ENCODE data around the gene IL22.

Gene IL22

DNA sequence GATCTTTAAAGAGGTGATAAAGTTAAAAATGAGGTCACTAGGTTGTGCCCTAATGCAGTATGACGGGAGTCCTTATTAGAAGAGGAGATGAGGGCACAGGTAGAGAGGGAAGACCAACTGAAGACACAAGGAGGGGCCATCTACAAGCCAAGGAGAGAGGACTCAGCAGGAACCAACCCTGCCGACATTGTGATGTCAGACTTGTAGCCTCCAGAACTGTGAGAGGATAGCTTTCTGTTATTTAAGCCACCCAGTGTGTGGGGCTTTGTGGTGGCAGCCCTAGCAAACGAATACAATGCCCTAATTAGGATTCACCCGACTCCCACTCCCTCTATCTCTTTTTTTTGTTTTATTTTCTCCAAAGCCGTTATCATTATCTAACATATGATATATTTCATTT is 19.9 kb downstream of the IL22 start:
- H4K8ac ChIP-seq (ENCODE audit: low read depth, low read length), result no peak overlapping the region
- H4K91ac ChIP-seq (ENCODE audit: low read depth, low read length), result no peak overlapping the region
- H3K9ac ChIP-seq (ENCODE audit: low read length), result no peak overlapping the region
- no peak overlapping the region for H3K14ac ChIP-seq (ENCODE audit: low read length)
- no peak overlapping the region for H3K4me2 ChIP-seq (ENCODE audit: low read length)
- H3K79me2 ChIP-seq (ENCODE audit: control insufficient read depth, insufficient read depth, low read length, poor library complexity), result no peaks in the 10 kb centered on the region
- no peak overlapping the region for H2AK5ac ChIP-seq (ENCODE audit: low read length)
- DNase-seq, result no peak
- no peak overlapping the region for H2BK12ac ChIP-seq (ENCODE audit: low read length)
- H2BK5ac ChIP-seq (ENCODE audit: low read depth, low read length, poor library complexity), result no peak overlapping the region
- H2AFZ ChIP-seq (ENCODE audit: insufficient read depth, low read length, poor library complexity), result no peak overlapping the region
- no peaks in the 10 kb centered on the region for H3K4me1 ChIP-seq (ENCODE audit: control insufficient read depth in 1 of 2, insufficient read depth in 2 of 2, low read length in 2 of 2)
- H2BK120ac ChIP-seq (ENCODE audit: insufficient read depth, low read length, poor library complexity), result no peak overlapping the region
- H3K18ac ChIP-seq (ENCODE audit: low read length), result no peak overlapping the region
- no CpG with 5 or more reads among the region's 5 CpGs for WGBS (ENCODE audit: extremely low coverage, insufficient coverage, insufficient read length)
- no peaks in the 10 kb centered on the region for H3K79me1 ChIP-seq (ENCODE audit: low read length)
- H3K9me3 ChIP-seq (ENCODE audit: insufficient read depth, low read depth, low read length), result no peaks in the 10 kb centered on the region
- no peak overlapping the region for H3K23ac ChIP-seq (ENCODE audit: low read length)
- H3K4me3 ChIP-seq (ENCODE audit: low read depth, low read length), result no peak overlapping the region
- no peak overlapping the region for H3K4ac ChIP-seq (ENCODE audit: low read depth, low read length)
- H3K36me3 ChIP-seq (ENCODE audit: control insufficient read depth in 1 of 2, insufficient read depth in 2 of 2, low read length in 2 of 2), result no peaks in the 10 kb centered on the region
- H3K27ac ChIP-seq (ENCODE audit: low read depth, low read length), result no peak overlapping the region
- H4K12ac ChIP-seq (ENCODE audit: low read depth, low read length), result no peak overlapping the region
- no peaks in the 10 kb centered on the region for H3K27me3 ChIP-seq (ENCODE audit: insufficient read depth, low read length)

DNA sequence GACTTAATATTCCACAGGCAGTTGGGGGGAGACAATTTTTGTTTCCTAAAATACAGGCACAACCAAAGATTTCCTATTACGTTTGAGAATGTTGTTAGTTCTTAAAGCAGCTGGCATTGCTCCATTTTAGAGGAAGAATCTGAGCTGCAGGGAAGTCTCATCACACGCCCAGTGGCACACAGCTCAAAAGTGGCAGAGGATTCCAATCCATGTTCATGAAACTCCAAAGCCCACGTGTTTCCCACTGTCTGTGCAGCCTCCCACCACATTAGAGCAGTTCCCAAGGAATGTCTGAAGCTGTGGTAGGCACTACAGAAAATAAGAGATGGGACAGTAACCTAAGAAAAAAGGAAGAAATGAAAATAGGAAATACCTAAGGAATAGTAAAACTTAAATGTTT is 21.7 kb downstream of the IL22 start:
- no peak for DNase-seq
- WGBS (ENCODE audit: extremely low coverage, insufficient coverage, insufficient read length), result no CpG with 5 or more reads among the region's 3 CpGs

DNA sequence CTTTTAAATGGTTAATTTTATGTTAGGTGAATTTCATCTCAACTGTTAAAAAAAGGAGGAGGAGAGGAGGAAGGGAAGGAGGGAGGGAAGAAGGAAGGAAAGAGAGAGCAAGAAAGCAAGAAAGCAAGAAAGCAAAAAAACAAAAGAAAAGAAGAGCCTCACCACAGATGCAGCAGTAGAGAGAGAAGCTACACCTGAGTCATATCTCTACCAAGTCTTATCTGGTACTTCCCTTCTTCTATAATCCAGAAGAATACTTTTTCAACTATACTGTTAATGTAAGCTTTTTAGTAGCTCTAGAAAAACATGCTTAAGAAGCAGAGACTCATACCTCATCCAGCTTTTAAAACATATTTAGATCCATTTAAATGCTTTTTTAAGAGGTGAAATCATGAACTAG is 22.2 kb downstream of the IL22 start:
- no peak for DNase-seq
- no peak overlapping the region for H3K9ac ChIP-seq (ENCODE audit: low read length)
- H3K4me2 ChIP-seq (ENCODE audit: low read length), result no peak overlapping the region
- no peak overlapping the region for H3K23ac ChIP-seq (ENCODE audit: low read length)
- H2BK120ac ChIP-seq (ENCODE audit: insufficient read depth, low read length, poor library complexity), result no peak overlapping the region
- no peak overlapping the region for H2AFZ ChIP-seq (ENCODE audit: insufficient read depth, low read length, poor library complexity)
- H4K91ac ChIP-seq (ENCODE audit: low read depth, low read length), result no peak overlapping the region
- H3K4ac ChIP-seq (ENCODE audit: low read depth, low read length), result no peak overlapping the region
- no peak overlapping the region for H4K12ac ChIP-seq (ENCODE audit: low read depth, low read length)
- no peak overlapping the region for H3K14ac ChIP-seq (ENCODE audit: low read length)
- no peak overlapping the region for H2AK5ac ChIP-seq (ENCODE audit: low read length)
- H2BK5ac ChIP-seq (ENCODE audit: low read depth, low read length, poor library complexity), result no peak overlapping the region
- no peaks in the 10 kb centered on the region for H3K9me3 ChIP-seq (ENCODE audit: insufficient read depth, low read depth, low read length)
- H4K8ac ChIP-seq (ENCODE audit: low read depth, low read length), result no peak overlapping the region
- H3K36me3 ChIP-seq (ENCODE audit: control insufficient read depth in 1 of 2, insufficient read depth in 2 of 2, low read length in 2 of 2), result no peaks in the 10 kb centered on the region
- no peak overlapping the region for H3K4me3 ChIP-seq (ENCODE audit: low read depth, low read length)
- H3K79me1 ChIP-seq (ENCODE audit: low read length), result no peaks in the 10 kb centered on the region
- no peak overlapping the region for H2BK12ac ChIP-seq (ENCODE audit: low read length)
- no peak overlapping the region for H3K18ac ChIP-seq (ENCODE audit: low read length)
- no peaks in the 10 kb centered on the region for H3K79me2 ChIP-seq (ENCODE audit: control insufficient read depth, insufficient read depth, low read length, poor library complexity)
- no peak overlapping the region for H3K27ac ChIP-seq (ENCODE audit: low read depth, low read length)
- no peaks in the 10 kb centered on the region for H3K27me3 ChIP-seq (ENCODE audit: insufficient read depth, low read length)
- no peaks in the 10 kb centered on the region for H3K4me1 ChIP-seq (ENCODE audit: control insufficient read depth in 1 of 2, insufficient read depth in 2 of 2, low read length in 2 of 2)

More for the DNA sequence above, 21.7 kb downstream of the IL22 start:
- Histone ChIP-seq H3K36me3 (ENCODE audit: control insufficient read depth in 1 of 2, insufficient read depth in 2 of 2, low read length in 2 of 2) (no peaks in the 10 kb centered on the region), H3K79me2 (ENCODE audit: control insufficient read depth, insufficient read depth, low read length, poor library complexity) (no peaks in the 10 kb centered on the region), H3K14ac (ENCODE audit: low read length) (no peak overlapping the region), H3K27ac (ENCODE audit: low read depth, low read length) (no peak overlapping the region), H3K9me3 (ENCODE audit: insufficient read depth, low read depth, low read length) (no peaks in the 10 kb centered on the region), H3K9ac (ENCODE audit: low read length) (peak overlapping the region; percentile 5), H2AK5ac (ENCODE audit: low read length) (no peak overlapping the region), H4K8ac (ENCODE audit: low read depth, low read length) (no peak overlapping the region), H3K27me3 (ENCODE audit: insufficient read depth, low read length) (no peaks in the 10 kb centered on the region), H3K4ac (ENCODE audit: low read depth, low read length) (no peak overlapping the region), H2BK12ac (ENCODE audit: low read length) (no peak overlapping the region), H3K18ac (ENCODE audit: low read length) (no peak overlapping the region), H4K12ac (ENCODE audit: low read depth, low read length) (no peak overlapping the region), H3K23ac (ENCODE audit: low read length) (peak overlapping the region; percentile 83), H2BK5ac (ENCODE audit: low read depth, low read length, poor library complexity) (no peak overlapping the region), H3K4me1 (ENCODE audit: control insufficient read depth in 1 of 2, insufficient read depth in 2 of 2, low read length in 2 of 2) (no peaks in the 10 kb centered on the region), H3K4me2 (ENCODE audit: low read length) (no peak overlapping the region), H4K91ac (ENCODE audit: low read depth, low read length) (no peak overlapping the region), H3K79me1 (ENCODE audit: low read length) (no peaks in the 10 kb centered on the region), H2BK120ac (ENCODE audit: insufficient read depth, low read length, poor library complexity) (no peak overlapping the region), H2AFZ (ENCODE audit: insufficient read depth, low read length, poor library complexity) (no peak overlapping the region), H3K4me3 (ENCODE audit: low read depth, low read length) (no peak overlapping the region)

DNA sequence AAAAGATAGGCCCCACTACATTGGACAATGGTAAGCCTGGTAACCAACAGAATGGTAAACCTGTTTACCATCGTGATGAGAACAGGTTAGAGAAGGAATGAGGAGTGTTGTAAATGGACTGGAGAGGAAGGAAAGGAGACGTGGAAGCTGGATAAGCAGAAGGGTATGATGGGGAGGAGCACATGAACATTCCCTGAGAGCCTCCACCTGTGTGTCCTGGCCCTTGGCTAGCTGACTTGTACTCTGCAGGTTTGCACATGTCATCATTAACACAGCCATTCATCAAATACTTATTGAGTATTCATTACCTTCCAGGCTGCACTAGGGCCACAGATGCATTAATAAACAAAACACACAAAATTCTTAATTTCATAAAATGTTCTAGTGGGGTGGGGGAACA is 23.4 kb downstream of the IL22 start:
- Histone ChIP-seq H3K36me3 (ENCODE audit: control insufficient read depth in 1 of 2, insufficient read depth in 2 of 2, low read length in 2 of 2) (no peaks in the 10 kb centered on the region), H3K4me3 (ENCODE audit: low read depth, low read length) (no peak overlapping the region), H3K27ac (ENCODE audit: low read depth, low read length) (no peak overlapping the region), H2AFZ (ENCODE audit: insufficient read depth, low read length, poor library complexity) (no peak overlapping the region), H3K9ac (ENCODE audit: low read length) (no peak overlapping the region), H3K9me3 (ENCODE audit: insufficient read depth, low read depth, low read length) (no peaks in the 10 kb centered on the region), H3K27me3 (ENCODE audit: insufficient read depth, low read length) (no peaks in the 10 kb centered on the region), H3K79me1 (ENCODE audit: low read length) (no peaks in the 10 kb centered on the region), H2BK120ac (ENCODE audit: insufficient read depth, low read length, poor library complexity) (no peak overlapping the region), H4K8ac (ENCODE audit: low read depth, low read length) (no peak overlapping the region), H3K18ac (ENCODE audit: low read length) (no peak overlapping the region), H3K79me2 (ENCODE audit: control insufficient read depth, insufficient read depth, low read length, poor library complexity) (no peaks in the 10 kb centered on the region), H4K12ac (ENCODE audit: low read depth, low read length) (no peak overlapping the region), H3K14ac (ENCODE audit: low read length) (no peak overlapping the region), H4K91ac (ENCODE audit: low read depth, low read length) (no peak overlapping the region), H2BK5ac (ENCODE audit: low read depth, low read length, poor library complexity) (no peak overlapping the region), H2AK5ac (ENCODE audit: low read length) (no peak overlapping the region), H3K4me1 (ENCODE audit: control insufficient read depth in 1 of 2, insufficient read depth in 2 of 2, low read length in 2 of 2) (no peaks in the 10 kb centered on the region), H3K4me2 (ENCODE audit: low read length) (no peak overlapping the region), H3K23ac (ENCODE audit: low read length) (no peak overlapping the region), H2BK12ac (ENCODE audit: low read length) (no peak overlapping the region), H3K4ac (ENCODE audit: low read depth, low read length) (no peak overlapping the region)
- no CpG with 5 or more reads among the region's 2 CpGs for whole genome bisulfite sequencing (ENCODE audit: extremely low coverage, insufficient coverage, insufficient read length)
- no peak for DNase-seq
